ENCODE measurements around the gene RERE.

The RERE gene

DNA sequence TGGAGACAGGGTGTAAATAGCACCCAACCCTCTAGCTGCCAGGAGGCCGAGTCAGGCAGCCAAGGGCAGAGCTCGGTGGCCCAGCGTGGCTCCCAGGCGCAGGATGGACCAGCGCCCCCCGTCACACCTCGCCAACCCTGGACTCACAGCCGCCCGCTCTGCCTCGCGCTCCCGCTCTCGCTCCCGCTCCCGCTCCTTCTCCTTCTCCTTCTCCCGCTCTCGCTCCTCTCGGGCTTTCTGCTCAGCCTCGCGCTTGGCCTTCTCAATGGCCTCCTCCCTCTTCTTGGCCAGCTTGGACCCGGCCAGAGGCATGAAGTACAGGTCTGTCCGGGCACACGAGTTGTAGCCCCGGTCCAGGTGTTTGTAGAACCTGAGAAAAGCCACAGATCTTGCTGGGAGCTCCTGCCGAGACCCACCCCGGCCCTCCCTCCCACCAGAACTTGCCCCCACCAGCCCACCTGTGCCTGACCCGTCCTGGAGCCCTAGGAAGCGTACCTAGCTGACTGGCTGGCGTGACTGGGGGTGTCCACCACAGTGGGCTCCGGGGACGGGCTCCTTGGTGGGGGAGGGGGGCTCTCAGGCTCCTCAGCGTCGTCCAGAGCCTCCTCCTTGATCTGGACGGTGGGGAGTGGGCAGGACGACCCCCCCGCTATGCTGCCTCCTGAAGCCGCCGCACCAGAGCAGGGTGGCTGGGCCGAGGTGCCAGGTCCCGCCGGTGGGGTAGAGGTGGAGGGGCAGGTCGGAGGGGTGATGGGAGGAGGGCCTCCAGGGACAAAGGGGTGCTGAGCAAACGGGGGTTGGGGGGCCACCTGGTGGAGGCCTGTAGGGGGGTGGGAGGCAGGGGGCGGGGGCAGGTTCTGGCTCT is 457.6 kb downstream of the RERE start:
- no peaks in the 10 kb centered on the region for H3K4me1 ChIP-seq (ENCODE audit: control insufficient read depth, insufficient read depth, low read length, poor library complexity, severe bottlenecking)
- no peaks in the 10 kb centered on the region for H3K27me3 ChIP-seq (replicated peaks; ENCODE audit: control insufficient read depth, insufficient read depth, low read length, poor library complexity, severe bottlenecking)
- H3K27ac ChIP-seq (ENCODE audit: insufficient read depth, low read length, poor library complexity, severe bottlenecking): no peak overlapping the region
- H3K4me3 ChIP-seq (ENCODE audit: insufficient read depth, low read depth, low read length, poor library complexity, severe bottlenecking): no peak overlapping the region
- no peaks in the 10 kb centered on the region for H3K9me3 ChIP-seq (ENCODE audit: control insufficient read depth, low read length)
- peaks cover 96% of the 10 kb centered on the region for H3K36me3 ChIP-seq (ENCODE audit: control insufficient read depth, insufficient read depth, low read length)
- no peak for DNase-seq

DNA sequence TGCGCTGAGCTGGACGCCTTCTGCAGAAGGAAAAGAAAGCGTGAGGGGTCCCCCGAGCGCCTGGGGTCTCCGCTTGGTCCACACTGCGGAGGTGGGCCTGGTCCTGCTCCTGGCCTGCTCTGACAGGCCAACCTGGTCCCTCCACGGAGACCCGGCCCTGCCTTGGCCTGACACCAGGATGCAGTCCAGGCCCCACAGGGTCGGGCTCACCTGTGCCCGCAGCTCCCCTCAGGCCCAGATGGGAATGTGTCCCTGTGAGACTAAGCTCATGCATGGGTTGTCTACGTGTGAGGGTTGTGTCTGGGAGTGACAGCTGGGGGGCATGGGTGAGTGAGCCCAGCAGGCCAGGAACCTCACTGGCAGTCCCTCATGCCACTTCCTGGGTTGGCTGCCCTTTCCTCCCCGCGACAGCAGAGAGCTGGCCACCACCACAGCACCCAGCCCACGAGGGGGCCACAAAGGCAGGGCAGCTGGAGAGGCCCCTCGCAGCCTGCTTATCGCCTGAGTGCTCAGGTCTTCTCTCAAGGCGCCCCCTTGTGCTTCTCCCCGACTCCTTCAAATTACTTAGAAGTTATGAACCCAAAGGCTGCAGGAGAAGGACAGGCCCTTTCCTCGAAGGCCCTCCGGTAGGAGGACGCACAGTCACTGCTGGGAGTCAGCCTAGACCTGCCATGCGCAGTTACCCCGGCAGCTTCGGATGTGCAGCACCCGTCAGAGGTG is 458.4 kb downstream of the RERE start:
- Histone ChIP-seq H3K36me3 (ENCODE audit: control insufficient read depth, insufficient read depth, low read length) (peaks cover 91% of the 10 kb centered on the region), H3K4me1 (ENCODE audit: control insufficient read depth, insufficient read depth, low read length, poor library complexity, severe bottlenecking) (no peaks in the 10 kb centered on the region), H3K4me3 (ENCODE audit: insufficient read depth, low read depth, low read length, poor library complexity, severe bottlenecking) (no peak overlapping the region), H3K27me3 (replicated peaks; ENCODE audit: control insufficient read depth, insufficient read depth, low read length, poor library complexity, severe bottlenecking) (no peaks in the 10 kb centered on the region), H3K27ac (ENCODE audit: insufficient read depth, low read length, poor library complexity, severe bottlenecking) (no peak overlapping the region), H3K9me3 (ENCODE audit: control insufficient read depth, low read length) (no peaks in the 10 kb centered on the region)
- no peak for DNase-seq

DNA sequence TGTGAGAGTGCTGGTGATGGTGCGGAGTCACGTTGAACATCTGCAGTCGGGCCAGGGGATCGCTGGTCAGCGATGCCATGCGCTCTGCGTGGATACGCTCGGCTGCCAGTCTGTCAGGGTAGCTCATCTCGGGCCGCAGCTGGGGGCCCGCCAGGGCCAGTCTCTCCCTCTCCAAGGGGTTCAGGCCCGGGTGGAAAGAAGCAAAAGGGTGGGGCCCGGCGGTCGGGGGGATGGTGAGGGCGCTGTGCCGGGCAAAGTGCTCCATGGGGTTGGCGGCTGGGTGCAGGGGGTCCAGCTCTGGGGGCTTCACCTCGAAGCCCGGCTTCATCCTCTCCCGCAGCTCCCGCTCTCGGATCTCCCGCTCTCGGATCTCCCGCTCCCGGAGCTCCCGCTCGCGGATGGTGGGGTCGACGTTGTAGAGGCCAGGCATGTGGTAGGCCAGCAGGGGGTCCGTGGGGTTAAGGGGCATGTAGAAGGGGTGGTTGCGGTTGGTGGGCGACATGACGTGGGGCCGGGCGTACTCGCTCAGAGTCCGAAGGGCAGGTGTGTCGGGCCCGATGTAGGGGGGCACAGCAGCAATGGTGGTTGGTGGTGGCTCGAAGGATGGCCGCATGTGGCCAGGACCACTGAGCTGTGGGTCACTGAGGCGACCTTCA is 459.1 kb downstream of the RERE start:
- H3K4me1 ChIP-seq (ENCODE audit: control insufficient read depth, insufficient read depth, low read length, poor library complexity, severe bottlenecking): no peaks in the 10 kb centered on the region
- no peak overlapping the region for H3K4me3 ChIP-seq (ENCODE audit: insufficient read depth, low read depth, low read length, poor library complexity, severe bottlenecking)
- no peak for DNase-seq
- peaks cover 88% of the 10 kb centered on the region for H3K36me3 ChIP-seq (ENCODE audit: control insufficient read depth, insufficient read depth, low read length)
- H3K27ac ChIP-seq (ENCODE audit: insufficient read depth, low read length, poor library complexity, severe bottlenecking): no peak overlapping the region
- no peaks in the 10 kb centered on the region for H3K9me3 ChIP-seq (ENCODE audit: control insufficient read depth, low read length)
- H3K27me3 ChIP-seq (replicated peaks; ENCODE audit: control insufficient read depth, insufficient read depth, low read length, poor library complexity, severe bottlenecking): no peaks in the 10 kb centered on the region

DNA sequence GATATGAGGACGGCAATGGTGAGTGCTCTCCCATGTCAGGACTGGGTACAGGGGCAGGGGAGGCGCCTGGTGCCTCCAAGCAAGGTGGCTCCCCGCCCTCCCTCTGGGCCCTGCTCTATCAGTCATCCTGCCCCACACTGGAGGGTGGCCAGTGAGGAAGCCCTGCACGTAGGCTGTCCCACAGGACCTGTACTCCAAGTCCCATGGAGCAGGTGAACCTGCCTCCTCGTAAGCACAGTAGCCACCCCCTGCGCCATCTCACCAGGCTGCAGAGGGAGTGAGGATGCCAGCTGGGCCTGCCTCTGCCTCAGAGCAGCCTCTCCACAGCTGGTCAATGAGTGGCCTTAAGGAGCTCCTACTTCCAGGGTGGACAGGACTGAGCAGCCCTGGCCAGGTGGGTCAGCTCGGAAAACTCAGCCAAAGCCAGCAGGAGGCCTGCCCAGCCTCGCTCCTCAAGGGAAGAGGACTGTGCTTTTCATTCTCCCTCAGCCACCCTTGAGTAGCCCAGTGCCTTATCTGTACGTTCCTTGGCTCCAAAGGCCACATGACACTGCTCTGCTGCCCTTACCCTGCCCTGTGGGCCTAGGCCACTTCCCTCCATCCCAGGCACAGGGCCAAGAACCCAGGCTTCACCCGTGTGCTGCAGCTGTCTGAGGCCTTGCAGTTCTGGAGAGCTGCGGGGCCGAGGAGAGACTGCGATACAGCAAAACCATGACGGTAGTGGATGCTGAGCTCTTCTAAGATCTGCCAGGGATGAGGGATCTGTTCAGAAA is 459.9 kb downstream of the RERE start:
- H3K36me3 ChIP-seq (ENCODE audit: control insufficient read depth, insufficient read depth, low read length): peaks cover 84% of the 10 kb centered on the region
- no peaks in the 10 kb centered on the region for H3K27me3 ChIP-seq (replicated peaks; ENCODE audit: control insufficient read depth, insufficient read depth, low read length, poor library complexity, severe bottlenecking)
- H3K4me1 ChIP-seq (ENCODE audit: control insufficient read depth, insufficient read depth, low read length, poor library complexity, severe bottlenecking): no peaks in the 10 kb centered on the region
- H3K27ac ChIP-seq (ENCODE audit: insufficient read depth, low read length, poor library complexity, severe bottlenecking): no peak overlapping the region
- H3K9me3 ChIP-seq (ENCODE audit: control insufficient read depth, low read length): no peaks in the 10 kb centered on the region
- no peak overlapping the region for H3K4me3 ChIP-seq (ENCODE audit: insufficient read depth, low read depth, low read length, poor library complexity, severe bottlenecking)
- no peak for DNase-seq

DNA sequence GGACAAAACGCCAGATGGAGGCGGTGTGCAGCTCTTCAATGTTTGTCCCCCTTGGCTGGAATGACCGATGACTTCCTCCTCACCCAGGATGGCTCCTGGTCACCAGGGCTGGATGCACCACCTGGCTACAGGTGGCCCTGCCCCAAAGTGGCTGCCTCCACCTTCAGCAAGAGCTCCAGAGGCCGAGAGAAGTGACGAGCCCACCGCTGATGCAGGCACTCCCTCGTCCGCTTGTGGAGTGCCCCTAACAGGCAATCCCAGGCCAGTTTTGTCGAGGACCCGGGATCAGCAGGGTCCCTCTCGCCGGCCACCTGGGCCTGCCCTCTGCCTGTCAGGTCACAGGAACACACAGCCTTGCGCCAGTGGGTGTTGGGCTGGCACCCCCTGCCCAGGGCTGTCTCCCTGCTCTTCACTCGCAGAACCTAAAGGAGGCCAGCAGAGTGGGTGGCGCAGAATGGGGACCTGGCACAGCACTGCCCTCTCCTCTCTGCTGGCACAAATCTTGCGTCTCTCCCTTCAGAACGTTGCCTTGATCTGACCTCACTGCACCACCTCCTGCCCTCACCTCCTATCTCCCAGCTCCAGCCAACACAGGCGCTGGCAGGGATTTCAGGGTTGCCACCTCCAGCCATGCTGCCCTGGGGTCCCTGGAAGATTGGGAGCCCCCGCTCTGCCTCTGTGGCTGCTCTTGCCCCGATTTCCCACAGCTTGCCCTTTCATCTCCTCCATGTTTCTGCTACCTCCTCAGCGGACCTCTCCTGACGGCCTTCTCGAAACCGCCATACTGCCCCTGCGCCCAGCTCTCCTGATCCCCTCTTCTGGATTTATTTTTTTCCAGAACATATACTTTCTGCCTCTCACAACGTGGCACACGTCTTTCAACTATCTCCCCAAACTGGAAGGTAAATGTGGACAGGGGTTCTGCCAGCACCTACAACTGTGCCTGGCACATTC is 460.9 kb downstream of the RERE start:
- H3K27me3 ChIP-seq (replicated peaks; ENCODE audit: control insufficient read depth, insufficient read depth, low read length, poor library complexity, severe bottlenecking): no peaks in the 10 kb centered on the region
- no peaks in the 10 kb centered on the region for H3K4me1 ChIP-seq (ENCODE audit: control insufficient read depth, insufficient read depth, low read length, poor library complexity, severe bottlenecking)
- peak overlapping the region; percentile 5 for H3K27ac ChIP-seq (ENCODE audit: insufficient read depth, low read length, poor library complexity, severe bottlenecking)
- no peak for DNase-seq
- H3K9me3 ChIP-seq (ENCODE audit: control insufficient read depth, low read length): no peaks in the 10 kb centered on the region
- no peak overlapping the region for H3K4me3 ChIP-seq (ENCODE audit: insufficient read depth, low read depth, low read length, poor library complexity, severe bottlenecking)
- H3K36me3 ChIP-seq (ENCODE audit: control insufficient read depth, insufficient read depth, low read length): peaks cover 74% of the 10 kb centered on the region

DNA sequence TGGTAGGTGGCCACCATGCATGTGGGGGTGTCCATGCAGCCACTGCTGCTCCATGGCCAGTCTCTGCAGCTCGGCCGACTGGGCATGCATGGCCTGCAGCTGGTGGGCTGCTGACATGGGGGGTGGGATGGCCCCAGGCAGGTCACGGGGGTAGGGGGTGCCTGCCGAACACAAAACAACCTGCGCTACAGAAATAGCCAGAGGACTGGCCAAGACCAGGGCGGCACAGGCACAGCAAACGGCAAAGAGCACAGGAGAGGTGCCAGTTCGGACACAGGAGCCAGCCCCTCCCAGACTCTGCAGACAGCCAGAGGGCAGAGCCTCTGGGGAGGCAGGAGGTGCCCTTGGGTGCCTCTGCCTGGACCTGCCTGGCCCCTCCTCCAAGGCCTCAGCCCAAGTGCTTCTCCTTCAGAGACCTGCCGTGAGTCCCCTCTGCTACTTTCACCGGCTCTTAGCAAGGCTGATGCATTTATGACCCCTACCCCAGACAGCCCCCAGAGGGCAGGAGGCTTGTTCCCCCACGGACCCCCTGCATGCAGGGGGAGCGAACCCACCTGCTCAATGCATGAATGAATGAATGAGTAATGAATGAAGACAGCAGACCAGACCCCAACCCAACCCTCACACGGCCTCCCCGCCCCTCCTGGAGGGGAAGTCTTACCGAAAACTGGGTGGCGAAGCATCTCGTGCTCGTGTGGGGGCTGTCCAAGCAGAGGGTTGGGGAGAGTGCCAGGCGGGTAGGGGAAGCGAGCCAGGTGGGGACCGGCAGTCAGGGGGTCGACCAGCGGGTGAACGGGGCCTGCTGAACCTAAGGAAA is 461.8 kb downstream of the RERE start:
- H3K4me1 ChIP-seq (ENCODE audit: control insufficient read depth, insufficient read depth, low read length, poor library complexity, severe bottlenecking): no peaks in the 10 kb centered on the region
- DNase-seq: no peak
- peaks cover 66% of the 10 kb centered on the region for H3K36me3 ChIP-seq (ENCODE audit: control insufficient read depth, insufficient read depth, low read length)
- H3K27ac ChIP-seq (ENCODE audit: insufficient read depth, low read length, poor library complexity, severe bottlenecking): no peak overlapping the region
- no peaks in the 10 kb centered on the region for H3K9me3 ChIP-seq (ENCODE audit: control insufficient read depth, low read length)
- H3K27me3 ChIP-seq (replicated peaks; ENCODE audit: control insufficient read depth, insufficient read depth, low read length, poor library complexity, severe bottlenecking): no peaks in the 10 kb centered on the region
- no peak overlapping the region for H3K4me3 ChIP-seq (ENCODE audit: insufficient read depth, low read depth, low read length, poor library complexity, severe bottlenecking)

DNA sequence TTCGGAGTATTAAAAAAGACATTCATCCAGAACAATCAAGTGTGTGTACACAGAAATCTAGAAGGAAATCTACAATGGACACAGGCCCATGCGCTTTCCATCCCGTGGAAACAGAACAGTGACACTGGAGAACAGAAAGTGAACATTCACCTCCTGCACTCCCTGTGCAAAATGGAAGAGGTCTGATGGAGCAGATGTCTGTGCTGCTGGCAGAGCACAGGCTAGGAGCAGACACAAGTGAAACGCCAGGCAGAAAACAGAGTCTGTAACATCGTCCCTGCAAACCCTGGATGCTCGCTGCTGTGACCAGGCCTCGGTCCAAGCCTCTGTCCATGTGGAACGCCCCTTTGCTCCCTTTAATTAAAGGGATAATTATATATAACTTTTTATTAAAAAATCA is 463.4 kb downstream of the RERE start:
- Histone ChIP-seq H3K36me3 (ENCODE audit: control insufficient read depth, insufficient read depth, low read length) (peaks cover 51% of the 10 kb centered on the region), H3K27me3 (replicated peaks; ENCODE audit: control insufficient read depth, insufficient read depth, low read length, poor library complexity, severe bottlenecking) (no peaks in the 10 kb centered on the region), H3K4me3 (ENCODE audit: insufficient read depth, low read depth, low read length, poor library complexity, severe bottlenecking) (no peak overlapping the region), H3K27ac (ENCODE audit: insufficient read depth, low read length, poor library complexity, severe bottlenecking) (no peak overlapping the region), H3K9me3 (ENCODE audit: control insufficient read depth, low read length) (no peaks in the 10 kb centered on the region), H3K4me1 (ENCODE audit: control insufficient read depth, insufficient read depth, low read length, poor library complexity, severe bottlenecking) (no peaks in the 10 kb centered on the region)
- DNase-seq: no peak

DNA sequence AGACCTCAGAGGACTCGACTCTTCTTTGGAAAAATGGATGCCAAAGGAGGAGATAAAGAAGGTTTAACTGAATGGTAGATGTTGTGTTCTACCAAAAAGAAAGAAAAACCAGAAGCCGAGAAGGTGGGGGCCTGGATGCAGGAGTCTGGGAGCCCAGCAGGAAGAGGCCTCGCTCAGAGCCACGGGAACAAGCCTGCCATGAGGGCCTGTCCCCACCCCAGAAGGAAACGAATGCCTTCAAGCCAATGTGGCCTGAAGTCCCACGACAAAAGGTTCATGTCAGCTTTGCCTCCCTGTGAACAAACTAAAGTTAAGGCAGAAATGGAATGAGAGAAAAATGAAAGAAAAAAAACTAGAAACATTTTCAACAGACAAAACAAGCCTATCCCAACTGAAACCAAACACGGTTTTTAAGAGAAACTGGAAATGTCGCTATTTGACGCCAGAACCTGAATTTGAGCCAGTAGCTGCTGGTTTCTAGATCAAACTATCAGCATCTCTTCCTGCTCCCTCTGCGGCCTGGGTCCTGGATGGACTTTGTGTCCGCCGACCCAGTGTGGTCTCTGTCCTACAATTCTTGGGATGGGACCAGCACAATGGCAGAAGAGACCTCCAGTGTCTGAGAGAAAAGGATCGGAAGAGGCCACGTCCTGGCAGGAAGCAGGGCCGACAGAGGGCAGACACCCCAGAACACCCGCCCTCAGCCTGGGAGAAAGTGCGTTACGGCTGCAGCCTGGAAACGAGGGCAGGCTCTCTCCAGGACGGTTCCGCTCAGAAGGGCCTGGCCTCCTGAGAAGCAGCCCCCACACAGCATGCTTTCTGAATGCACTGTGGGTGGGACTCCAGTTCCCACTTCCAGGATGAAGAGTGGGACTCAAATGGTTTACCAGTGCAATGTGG is 464.3 kb downstream of the RERE start:
- Histone ChIP-seq H3K9me3 (ENCODE audit: control insufficient read depth, low read length) (no peaks in the 10 kb centered on the region), H3K27ac (ENCODE audit: insufficient read depth, low read length, poor library complexity, severe bottlenecking) (no peak overlapping the region), H3K36me3 (ENCODE audit: control insufficient read depth, insufficient read depth, low read length) (peaks cover 42% of the 10 kb centered on the region), H3K4me1 (ENCODE audit: control insufficient read depth, insufficient read depth, low read length, poor library complexity, severe bottlenecking) (no peaks in the 10 kb centered on the region), H3K4me3 (ENCODE audit: insufficient read depth, low read depth, low read length, poor library complexity, severe bottlenecking) (no peak overlapping the region), H3K27me3 (replicated peaks; ENCODE audit: control insufficient read depth, insufficient read depth, low read length, poor library complexity, severe bottlenecking) (no peaks in the 10 kb centered on the region)
- no peak for DNase-seq

Measured in effector memory CD4-positive, alpha-beta T cell (primary cell).